HFF-Myc (cell line): Measurements from ENCODE around the gene DNAH10.

Source experiments
- DNase-seq: peaks from one replicate; pipeline ENCODE4 v3.0.0-alpha.2; 2011; ENCODE audit warnings: low read depth; ENCODE audit errors: extremely low read depth
- H3K4me3 ChIP-seq: replicated peaks from 2 replicates; pipeline ENCODE4 v1.5.1; 2011; ENCODE audit warnings: low read depth, mild to moderate bottlenecking, control low read depth, low read length
- CTCF ChIP-seq: IDR thresholded peaks from 2 replicates; pipeline ENCODE4 v1.5.1; 2012; ENCODE audit warnings: mild to moderate bottlenecking, low read depth, low read length, control low read depth; ENCODE audit errors: missing control alignments

The DNAH10 gene

GRCh38 chr12:123956249-123956648, 194.1 kb downstream of the DNAH10 start:
- DNase-seq, result no peak
- TF ChIP-seq CTCF, result no peak
- no peak overlapping the region for H3K4me3 ChIP-seq

- no peak for TF ChIP-seq CTCF
- H3K4me3 ChIP-seq, result no peak overlapping the region
- no peak for DNase-seq
These were observed 195.1 kb downstream of the DNAH10 start for GRCh38 chr12:123957196-123957595.

- no peak for DNase-seq
- TF ChIP-seq CTCF, result no peak
- no peak overlapping the region for H3K4me3 ChIP-seq
These were observed 196.4 kb downstream of the DNAH10 start for GRCh38 chr12:123958462-123958861.

DNA sequence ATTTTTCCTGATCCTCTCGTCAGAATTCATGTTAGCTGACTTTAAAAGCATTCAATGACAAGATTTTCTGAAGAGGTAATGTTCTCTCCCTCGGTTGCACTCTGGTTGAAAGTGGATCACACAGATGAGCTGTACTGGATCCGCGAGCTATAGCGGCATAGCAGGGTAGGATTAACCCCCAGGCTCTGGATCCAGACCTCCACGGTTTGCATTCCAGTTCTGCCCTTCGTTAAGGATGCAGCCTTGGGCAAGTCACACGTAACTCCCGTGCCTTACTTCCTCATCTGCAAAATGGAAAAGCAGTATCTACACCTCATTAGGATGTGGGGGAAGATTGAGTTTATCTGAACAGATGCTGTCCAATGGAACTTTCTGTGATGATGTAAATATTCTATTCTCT, 196.8 kb downstream of the DNAH10 start:
- no peak overlapping the region for H3K4me3 ChIP-seq
- no peak for TF ChIP-seq CTCF
- DNase-seq, result no peak

GRCh38 chr12:123960029-123960735, 198.1 kb downstream of the DNAH10 start:
- no peak for DNase-seq
- TF ChIP-seq CTCF, result no peak

DNA sequence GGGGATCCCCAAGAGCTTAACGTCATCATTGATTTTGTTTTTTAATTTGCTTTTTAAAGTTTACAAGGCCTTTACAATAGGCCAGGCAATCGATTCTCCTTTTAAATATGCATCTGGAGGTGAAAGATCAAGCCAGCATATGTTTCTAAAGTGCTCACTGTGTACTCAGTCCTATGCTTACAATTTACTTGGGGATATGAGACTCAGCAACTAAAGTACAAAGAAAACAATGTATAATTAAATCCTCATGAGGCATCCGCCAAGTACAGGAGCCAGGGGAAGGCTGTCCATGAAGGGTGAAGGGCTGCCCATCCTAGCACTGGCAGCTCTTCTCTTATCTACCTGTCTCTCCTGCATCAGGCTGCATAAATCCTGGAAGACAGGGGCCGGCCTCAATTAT, 198.8 kb downstream of the DNAH10 start:
- DNase-seq, result peak; percentile 25
- H3K4me3 ChIP-seq, result no peak overlapping the region
- no peak for TF ChIP-seq CTCF

More at GRCh38 chr12:123960029-123960735, 198.1 kb downstream of the DNAH10 start:
- no peak overlapping the region for H3K4me3 ChIP-seq
